MM.1S (cell line): Measurements from ENCODE around the gene CERKL.

Source experiments
- DNase-seq: peaks from one replicate; pipeline ENCODE4 v3.0.0-alpha.2; 2015
- H2AFZ ChIP-seq: fragments of 300-600 bp; sonication (generic); 2 replicates; pipeline ENCODE4 v1.6.0; 2016; ENCODE audit warnings: antibody characterized with exemption, low read length
- H3F3A ChIP-seq: fragments of 300-600 bp; sonication (generic); 2 replicates; pipeline ENCODE4 v1.6.1; 2016; ENCODE audit warnings: mild to moderate bottlenecking, antibody characterized with exemption, low read length, moderate library complexity, mixed read lengths; ENCODE audit not compliant: insufficient read depth
- H3K27ac ChIP-seq: fragments of 300-600 bp; sonication (generic); 2 replicates; pipeline ENCODE4 v1.5.1; 2016; ENCODE audit warnings: mild to moderate bottlenecking, low read length
- H3K27me3 ChIP-seq: fragments of 300-600 bp; sonication (generic); replicated peaks from 2 replicates; pipeline ENCODE4 v1.6.0; 2016; ENCODE audit warnings: low read length; ENCODE audit not compliant: insufficient read depth
- H3K36me3 ChIP-seq: fragments of 300-600 bp; sonication (generic); replicated peaks from 2 replicates; pipeline ENCODE4 v1.6.1; 2016; ENCODE audit warnings: mild to moderate bottlenecking, low read length, mixed read lengths; ENCODE audit not compliant: insufficient read depth
- H3K4me1 ChIP-seq: fragments of 300-600 bp; sonication (generic); 2 replicates; pipeline ENCODE4 v1.6.1; 2016; ENCODE audit warnings: low read length, mixed read lengths
- H3K4me2 ChIP-seq: fragments of 300-600 bp; sonication (generic); 2 replicates; pipeline ENCODE4 v1.6.0; 2016; ENCODE audit warnings: low read depth, low read length
- H3K4me3 ChIP-seq: fragments of 300-600 bp; sonication (generic); 2 replicates; pipeline ENCODE4 v1.5.1; 2016; ENCODE audit warnings: low read length, mixed read lengths
- H3K79me2 ChIP-seq: fragments of 300-600 bp; sonication (generic); 2 replicates; pipeline ENCODE4 v1.6.1; 2016; ENCODE audit warnings: mixed run types, low read length, mixed read lengths
- H3K9ac ChIP-seq: fragments of 300-600 bp; sonication (generic); 2 replicates; pipeline ENCODE4 v1.6.1; 2016; ENCODE audit warnings: low read length, mixed read lengths
- H3K9me2 ChIP-seq: fragments of 300-600 bp; sonication (generic); replicated peaks from 2 replicates; pipeline ENCODE4 v1.6.1; 2016; ENCODE audit warnings: mild to moderate bottlenecking, low read length, mixed read lengths; ENCODE audit not compliant: insufficient read depth
- H3K9me3 ChIP-seq: fragments of 300-600 bp; sonication (generic); replicated peaks from 2 replicates; pipeline ENCODE4 v1.6.1; 2016; ENCODE audit warnings: mild to moderate bottlenecking, low read length, mixed read lengths; ENCODE audit not compliant: insufficient read depth
- H4K20me1 ChIP-seq: fragments of 300-600 bp; sonication (generic); 2 replicates; pipeline ENCODE4 v1.6.1; 2016; ENCODE audit warnings: mild to moderate bottlenecking, low read length, moderate library complexity, mixed read lengths; ENCODE audit not compliant: insufficient read depth
- CTCF ChIP-seq: fragments of 300-600 bp; sonication (generic); IDR thresholded peaks from 2 replicates; pipeline ENCODE4 v1.5.1; 2016; ENCODE audit warnings: antibody characterized with exemption, low read length, mixed read lengths
- EZH2 ChIP-seq: fragments of 300-600 bp; sonication (generic); optimal IDR thresholded peaks from 2 replicates; pipeline ENCODE3; 2017; ENCODE audit warnings: low read depth, mild to moderate bottlenecking, antibody characterized with exemption, low read length, mixed read lengths
- EZH2phosphoT487 ChIP-seq: fragments of 300-600 bp; sonication (generic); IDR thresholded peaks from 2 replicates; pipeline ENCODE4 v1.6.1; 2018; ENCODE audit warnings: antibody characterized with exemption, low read length

Gene CERKL

GRCh38 chr2:181673173-181673572 is 16.3 kb upstream of the CERKL start:
- H3K4me2 ChIP-seq = peak overlapping the region; percentile 1; the same call in 1 of the 2 replicates
- H3K36me3 ChIP-seq = no peaks in the 10 kb centered on the region
- no peak for TF ChIP-seq EZH2phosphoT487
- TF ChIP-seq CTCF = no peak
- no peak for TF ChIP-seq EZH2
- H2AFZ ChIP-seq = no peak overlapping the region
- peaks cover 13% of the 10 kb centered on the region for H3K4me1 ChIP-seq
- H3K9me3 ChIP-seq = no peaks in the 10 kb centered on the region
- H3K27me3 ChIP-seq = no peaks in the 10 kb centered on the region
- no peaks in the 10 kb centered on the region for H3F3A ChIP-seq
- H4K20me1 ChIP-seq = no peaks in the 10 kb centered on the region
- H3K27ac ChIP-seq = no peak overlapping the region
- no peak overlapping the region for H3K4me3 ChIP-seq
- no peaks in the 10 kb centered on the region for H3K9me2 ChIP-seq
- H3K79me2 ChIP-seq = no peaks in the 10 kb centered on the region
- H3K9ac ChIP-seq = no peak overlapping the region
- DNase-seq = no peak

- DNase-seq = no peak
- no peaks in the 10 kb centered on the region for H3K9me3 ChIP-seq
- peaks cover 13% of the 10 kb centered on the region for H3K4me1 ChIP-seq
- H3F3A ChIP-seq = no peaks in the 10 kb centered on the region
- no peak overlapping the region for H3K27ac ChIP-seq
- H3K4me2 ChIP-seq = peak overlapping the region; percentile 1; the same call in 1 of the 2 replicates
- H3K27me3 ChIP-seq = no peaks in the 10 kb centered on the region
- no peaks in the 10 kb centered on the region for H3K9me2 ChIP-seq
- H4K20me1 ChIP-seq = no peaks in the 10 kb centered on the region
- H3K79me2 ChIP-seq = no peaks in the 10 kb centered on the region
- H2AFZ ChIP-seq = no peak overlapping the region
- TF ChIP-seq EZH2phosphoT487 (no peak), EZH2 (no peak), CTCF (no peak)
- H3K4me3 ChIP-seq = no peak overlapping the region
- no peak overlapping the region for H3K9ac ChIP-seq
- H3K36me3 ChIP-seq = no peaks in the 10 kb centered on the region
These were observed 15.5 kb upstream of the CERKL start for GRCh38 chr2:181672255-181673008.

- no peaks in the 10 kb centered on the region for H3F3A ChIP-seq
- no peaks in the 10 kb centered on the region for H3K9me2 ChIP-seq
- no peak overlapping the region for H2AFZ ChIP-seq
- no peaks in the 10 kb centered on the region for H3K27me3 ChIP-seq
- TF ChIP-seq EZH2 = no peak
- no peak for TF ChIP-seq EZH2phosphoT487
- TF ChIP-seq CTCF = no peak
- H3K4me2 ChIP-seq = no peak overlapping the region
- no peaks in the 10 kb centered on the region for H3K9me3 ChIP-seq
- no peaks in the 10 kb centered on the region for H4K20me1 ChIP-seq
- no peak overlapping the region for H3K27ac ChIP-seq
- no peak overlapping the region for H3K4me3 ChIP-seq
- no peaks in the 10 kb centered on the region for H3K79me2 ChIP-seq
- no peaks in the 10 kb centered on the region for H3K36me3 ChIP-seq
- DNase-seq = no peak
- H3K4me1 ChIP-seq = peaks cover 13% of the 10 kb centered on the region
- no peak overlapping the region for H3K9ac ChIP-seq
These were observed 13.7 kb upstream of the CERKL start for GRCh38 chr2:181670632-181671031.
